Activated CD8-positive, alpha-beta memory T cell treated with anti-CD3 and anti-CD28 coated beads, Interleukin-2, amount 50 U/mL, for 1 hour (primary cell): ENCODE measurements around the gene FBXO41.

Source experiments
- DNase-seq: peaks from one replicate; pipeline ENCODE4 v3.0.0-alpha.2; 2020; ENCODE audit errors: extremely low read depth

The FBXO41 gene

DNA sequence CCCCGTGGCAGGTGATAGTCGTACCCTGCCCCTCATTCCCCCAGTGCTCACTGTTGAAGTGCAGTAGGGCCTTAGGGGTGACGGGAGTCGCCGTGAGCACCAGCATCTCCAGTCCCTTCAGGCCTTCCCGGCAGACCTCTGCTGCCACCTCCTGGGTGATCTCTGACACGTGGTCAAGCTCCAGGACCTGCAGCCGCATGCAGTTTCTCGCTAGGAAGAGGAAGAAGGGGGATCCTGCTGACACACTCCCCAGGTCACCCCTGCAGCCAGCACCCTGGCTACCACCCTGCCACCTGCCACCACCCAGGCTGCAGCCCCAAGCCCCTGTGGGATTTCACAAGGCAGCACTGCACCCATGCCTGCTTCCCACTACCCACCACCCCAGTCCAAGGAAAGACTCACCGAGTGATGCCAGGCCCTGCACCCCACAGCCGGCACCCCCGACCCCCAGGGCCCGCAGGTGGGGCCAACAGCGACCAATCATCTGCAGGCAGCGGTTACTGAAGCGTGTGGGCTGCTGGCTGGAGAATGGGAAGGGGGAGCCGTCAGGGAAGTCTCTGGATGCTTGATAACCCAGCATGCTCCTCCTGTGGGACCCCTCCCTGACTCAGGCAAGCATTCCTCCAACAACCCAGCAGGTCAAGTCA is 23.8 kb downstream of the FBXO41 start:
- DNase-seq = no peak

DNA sequence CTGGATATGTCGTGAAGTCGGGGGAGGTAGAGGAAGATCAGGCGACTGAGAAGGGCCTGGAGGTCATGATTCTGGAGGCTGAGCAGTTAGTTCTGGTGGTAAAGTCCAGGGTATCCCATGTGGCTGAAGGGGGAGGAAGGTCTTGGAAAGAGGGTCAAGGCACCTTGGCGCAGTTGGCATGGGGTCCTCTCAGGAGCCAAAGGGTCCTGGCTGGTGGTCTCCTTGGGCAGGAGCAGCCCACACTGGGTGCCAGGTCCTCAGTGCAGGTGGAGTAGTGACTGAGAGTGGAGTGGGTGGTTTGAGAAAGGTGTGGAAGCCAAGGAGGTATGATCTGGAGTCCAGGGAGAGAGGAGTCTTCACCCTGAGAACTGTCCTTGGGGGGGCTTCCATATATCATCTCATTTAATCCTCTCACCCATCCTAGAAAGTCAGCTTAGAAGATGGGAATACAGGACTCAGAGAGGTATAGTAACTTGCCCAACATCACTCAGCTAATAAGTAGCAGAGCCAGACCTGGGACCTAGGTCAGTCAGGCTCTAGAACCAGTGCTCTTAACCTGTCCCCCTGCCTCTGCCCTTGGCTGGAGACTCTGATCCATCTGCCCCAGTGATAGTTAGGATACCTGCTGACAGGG is 24.5 kb downstream of the FBXO41 start:
- DNase-seq = no peak

DNA sequence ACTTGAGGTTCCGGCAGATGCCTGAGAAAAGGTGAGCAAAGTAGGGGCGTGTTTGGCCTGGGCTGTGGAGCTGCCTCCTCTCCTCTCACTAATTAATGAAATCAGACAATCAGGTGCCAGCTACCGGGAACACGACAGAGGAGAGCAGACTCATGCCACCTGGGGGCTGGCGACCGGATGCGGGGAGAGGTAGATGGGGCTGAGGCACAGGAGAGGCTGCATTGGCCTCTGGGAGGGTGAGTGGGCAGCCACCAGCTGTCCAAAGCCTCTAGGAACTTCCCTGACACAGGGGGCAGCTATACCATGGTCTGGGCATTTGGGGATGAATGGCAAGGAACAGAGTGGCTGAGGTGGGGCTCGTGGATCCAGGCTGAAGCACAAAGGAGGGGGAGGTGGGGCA is 25.0 kb downstream of the FBXO41 start:
- DNase-seq = no peak

DNA sequence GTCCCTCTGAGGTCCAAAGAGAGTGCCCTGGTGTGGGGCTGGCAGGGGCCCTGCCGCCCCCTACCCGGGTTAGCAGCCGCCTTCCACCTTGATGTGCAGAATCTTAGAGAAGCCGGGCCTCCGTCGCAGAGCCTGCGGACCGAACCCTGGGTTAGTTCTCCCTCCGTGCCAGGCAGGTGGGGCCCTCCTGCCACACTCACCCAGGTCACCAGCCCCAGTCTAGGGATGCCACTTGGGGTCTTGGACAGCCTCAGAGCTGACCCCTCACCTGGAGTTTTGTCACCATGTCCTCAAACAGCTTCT is 25.4 kb downstream of the FBXO41 start:
- no peak for DNase-seq

DNA sequence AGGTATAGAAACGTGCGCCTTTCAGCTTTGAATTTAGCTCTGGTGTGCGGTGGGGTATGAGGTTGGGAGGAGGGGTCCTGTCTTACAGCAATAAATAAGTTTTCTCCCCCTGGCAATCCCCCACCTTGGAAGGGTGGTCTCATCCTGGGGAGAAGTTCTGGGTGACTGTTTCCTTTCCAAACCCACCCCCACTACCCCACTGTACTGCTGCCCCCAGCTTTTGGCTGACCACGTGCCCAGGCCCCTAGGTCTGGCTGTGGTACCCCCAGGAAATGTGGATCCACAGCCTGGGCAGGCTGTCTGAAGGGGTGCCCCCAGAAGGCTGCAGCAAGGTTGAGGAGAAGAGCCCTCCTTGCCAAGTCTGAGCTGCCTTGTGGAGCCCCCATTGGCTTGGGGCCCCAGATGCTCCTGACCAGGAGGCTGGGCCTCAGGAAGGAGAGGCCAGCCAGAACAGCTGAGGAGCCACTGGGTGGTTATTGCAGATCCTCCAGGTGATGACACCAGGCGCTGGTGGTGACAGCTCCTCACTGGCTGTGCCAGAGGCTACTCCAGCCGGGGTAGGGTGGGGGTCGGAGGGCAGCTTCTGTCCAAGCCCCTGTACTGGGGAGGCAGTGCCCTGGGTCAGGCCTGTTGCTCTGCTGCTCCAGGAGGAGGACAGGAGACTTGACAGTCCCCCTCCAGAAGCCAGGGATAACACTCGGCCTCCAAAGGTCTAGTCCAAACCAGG is 25.9 kb downstream of the FBXO41 start:
- DNase-seq = no peak

DNA sequence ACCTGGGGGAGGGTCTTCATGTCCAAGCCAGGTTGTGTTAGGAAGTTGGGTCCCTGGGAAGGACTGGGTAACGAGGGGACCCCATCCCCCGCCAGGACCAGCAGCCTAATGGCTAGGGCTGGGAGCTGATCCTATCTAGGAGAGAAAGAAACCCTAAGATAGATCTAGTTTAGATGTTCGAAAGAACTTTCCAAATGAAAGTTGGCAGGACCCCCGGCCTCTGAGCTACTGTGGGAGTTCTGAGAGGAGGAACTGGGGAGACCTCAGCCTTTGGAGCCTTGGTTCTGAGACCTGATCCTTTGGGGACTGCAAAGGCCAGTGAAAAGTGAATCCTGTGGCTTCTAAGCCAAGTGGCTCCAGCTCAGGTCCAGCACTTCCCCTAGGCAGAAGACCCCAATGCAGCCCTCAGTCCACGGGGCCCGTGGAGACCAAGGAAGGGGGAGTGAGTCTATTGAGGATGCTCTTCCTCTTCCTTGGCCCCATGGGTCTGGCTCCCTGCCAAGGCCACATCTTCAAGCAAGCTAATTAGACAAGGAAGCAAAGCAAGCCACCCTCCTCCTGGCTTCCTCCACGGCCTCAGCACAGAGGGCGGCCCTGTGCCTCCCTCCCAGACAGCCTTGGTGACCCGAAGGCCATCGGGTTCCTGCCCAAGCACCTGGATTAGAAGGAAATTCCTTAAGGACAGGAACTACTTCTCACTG is 26.7 kb downstream of the FBXO41 start:
- no peak for DNase-seq

DNA sequence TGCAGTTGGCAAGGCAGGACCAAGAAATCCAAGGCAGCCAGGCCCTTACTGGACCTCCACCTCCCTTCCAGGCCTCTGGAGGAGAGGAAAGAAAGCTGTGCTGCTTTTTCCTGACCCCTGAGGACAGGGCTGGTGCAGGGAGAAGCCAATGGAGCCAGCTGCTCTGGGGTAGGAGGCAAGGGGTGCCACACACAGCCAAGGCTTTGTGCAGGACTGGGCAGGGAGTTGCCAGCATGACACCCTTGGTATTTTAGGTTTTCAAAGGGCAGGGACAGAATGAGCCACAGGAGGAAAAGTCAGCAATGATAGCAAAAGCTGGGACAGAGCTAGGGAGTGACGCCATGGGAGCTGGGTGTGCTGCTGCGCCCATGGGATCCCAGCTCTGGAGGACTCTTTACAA is 27.3 kb downstream of the FBXO41 start:
- no peak for DNase-seq

DNA sequence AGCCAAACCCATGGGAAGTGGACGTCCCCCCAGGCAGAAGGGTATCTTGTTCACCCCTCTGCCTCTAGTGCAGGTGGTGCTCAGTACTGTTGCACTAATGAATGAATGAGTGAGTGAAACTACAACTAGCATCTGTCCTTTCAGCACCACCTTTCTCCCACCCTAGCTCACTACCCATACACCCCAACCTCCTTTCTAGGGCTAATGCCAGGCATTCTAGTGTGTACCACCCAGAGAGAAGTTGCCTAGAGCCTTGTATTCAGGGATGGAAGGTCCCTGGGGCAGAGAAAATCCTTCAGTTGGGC is 27.7 kb downstream of the FBXO41 start:
- DNase-seq = no peak

DNA sequence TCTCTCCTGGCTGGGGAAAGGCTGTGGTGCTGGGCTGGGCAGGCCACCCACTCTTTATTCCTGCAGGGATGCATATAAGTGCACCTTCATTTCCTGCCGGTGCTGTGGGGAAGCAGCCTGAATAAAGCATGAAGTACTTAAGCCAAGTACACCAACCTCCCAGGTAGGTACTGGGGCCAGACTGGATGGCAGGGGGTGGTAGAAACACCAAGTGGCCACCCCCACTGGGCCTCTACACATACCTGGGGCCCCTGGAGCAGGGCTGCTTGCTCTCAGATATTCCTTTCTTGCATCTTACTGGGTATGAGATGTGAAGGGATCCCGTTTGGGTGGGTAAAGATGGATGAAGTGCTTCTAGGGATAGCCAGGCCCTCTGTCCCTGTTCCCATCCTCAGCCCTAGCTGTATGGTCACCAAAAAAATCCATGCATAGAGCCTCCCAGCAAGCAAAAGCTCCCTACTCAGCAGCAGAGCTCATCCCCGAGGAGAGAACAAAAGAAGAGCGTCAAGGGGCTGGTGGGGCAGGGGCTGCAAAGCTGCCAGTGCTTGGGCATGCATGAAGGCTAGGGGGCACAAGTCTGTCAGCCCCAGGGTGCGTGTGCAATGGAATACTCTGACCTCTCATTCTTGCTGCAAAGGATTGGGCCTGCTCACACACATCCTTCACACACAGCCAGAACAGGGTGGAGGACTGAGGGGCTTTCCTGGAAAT is 28.2 kb downstream of the FBXO41 start:
- no peak for DNase-seq

DNA sequence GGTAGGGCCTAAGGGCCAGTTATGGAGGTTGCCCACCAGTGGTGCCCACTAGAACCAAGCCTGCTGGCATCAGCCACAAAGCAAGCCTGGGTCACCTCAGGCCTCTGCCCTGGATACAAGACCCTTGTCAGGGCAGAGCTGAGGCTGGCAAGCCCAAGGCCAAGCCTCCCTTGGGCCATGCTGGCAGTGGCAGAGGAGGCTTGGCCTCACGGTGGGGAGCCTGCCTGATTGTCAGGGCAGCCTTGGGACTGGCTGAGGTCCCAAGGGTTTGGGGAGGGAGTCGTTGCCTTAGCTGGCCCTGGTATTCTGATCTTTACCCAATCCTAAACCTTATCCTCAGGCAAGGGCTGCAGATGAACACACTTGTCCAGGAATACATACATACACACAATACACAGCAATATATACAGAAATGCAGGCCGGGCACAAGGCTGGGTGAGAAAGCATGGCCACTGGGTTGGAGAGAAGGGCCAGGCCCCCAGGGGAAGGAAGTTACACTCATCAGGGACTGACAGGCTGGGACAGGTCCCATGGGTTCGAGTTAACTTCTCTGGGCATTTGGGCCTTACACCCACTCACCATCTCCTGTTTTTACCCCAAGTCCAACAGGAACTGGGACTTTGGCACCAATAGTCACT is 29.2 kb downstream of the FBXO41 start:
- DNase-seq = no peak

DNA sequence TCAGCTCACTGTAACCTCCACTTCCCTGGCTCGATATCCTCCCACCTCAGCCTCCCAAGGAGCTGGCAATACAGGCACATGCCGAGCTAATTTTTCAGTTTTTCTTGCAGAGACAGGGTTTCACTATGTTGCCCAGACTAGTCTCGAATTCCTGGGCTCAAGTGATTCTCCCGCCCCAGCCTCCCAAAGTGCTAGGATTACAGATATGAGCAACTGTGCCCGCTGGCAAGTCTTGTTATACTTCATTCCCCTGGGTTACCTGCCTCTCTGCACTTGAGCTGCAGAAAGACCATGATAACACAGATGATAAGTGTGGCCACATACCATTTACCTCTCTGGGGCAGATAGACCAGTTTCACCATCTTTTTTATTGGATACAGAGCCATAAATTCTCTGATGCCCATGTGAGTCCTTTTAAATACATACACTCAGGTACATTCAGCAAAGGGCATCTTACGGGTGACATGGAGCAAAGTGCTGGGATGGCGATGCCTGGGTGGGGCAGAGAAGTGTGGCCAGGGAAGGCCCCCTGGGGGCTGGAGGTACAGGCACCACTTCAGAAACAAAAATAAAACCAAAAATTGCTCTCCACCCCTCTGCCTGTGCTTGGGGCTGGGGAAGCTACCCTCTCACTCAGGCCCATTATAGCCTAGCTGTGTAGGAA is 29.8 kb downstream of the FBXO41 start:
- DNase-seq = no peak

DNA sequence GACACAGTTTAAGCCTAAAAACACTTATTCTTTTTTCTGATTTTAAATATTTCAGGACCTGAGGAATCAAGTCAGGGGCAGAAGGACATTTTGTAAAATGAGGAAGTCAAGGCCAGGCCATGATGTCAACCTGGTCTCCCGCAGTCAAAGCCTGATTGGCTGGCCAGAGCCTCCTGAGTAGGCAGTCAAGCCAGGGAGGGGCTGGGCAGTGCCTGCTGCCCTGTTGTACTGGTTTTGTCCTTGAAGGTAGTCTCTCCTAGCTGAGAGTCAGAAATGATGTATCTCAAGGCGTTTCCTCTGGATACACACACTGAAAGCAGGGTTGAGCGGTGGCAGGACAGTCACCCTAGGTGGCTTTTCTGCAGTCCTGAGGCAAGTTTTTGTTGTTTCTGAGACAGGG is 30.4 kb downstream of the FBXO41 start:
- DNase-seq = no peak

DNA sequence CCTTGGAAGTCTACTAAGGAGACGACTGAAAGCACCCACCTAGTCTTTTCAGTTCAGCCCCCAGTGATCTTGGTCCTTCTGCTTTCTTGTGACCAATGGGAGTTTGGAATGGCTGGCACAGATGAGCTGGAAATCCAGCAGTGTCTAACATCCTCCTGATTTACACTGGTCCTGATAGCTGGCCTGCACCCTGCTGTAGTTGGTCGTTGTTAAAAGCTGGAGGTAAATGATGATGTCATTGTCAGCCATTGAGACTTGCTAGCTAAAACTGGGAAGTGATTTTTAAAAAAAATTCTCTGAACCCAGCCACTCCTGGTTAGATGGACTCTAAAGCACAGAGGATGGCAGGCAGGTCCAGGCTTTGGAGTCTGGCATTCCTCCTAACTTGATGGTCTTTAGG is 30.9 kb downstream of the FBXO41 start:
- DNase-seq = no peak

DNA sequence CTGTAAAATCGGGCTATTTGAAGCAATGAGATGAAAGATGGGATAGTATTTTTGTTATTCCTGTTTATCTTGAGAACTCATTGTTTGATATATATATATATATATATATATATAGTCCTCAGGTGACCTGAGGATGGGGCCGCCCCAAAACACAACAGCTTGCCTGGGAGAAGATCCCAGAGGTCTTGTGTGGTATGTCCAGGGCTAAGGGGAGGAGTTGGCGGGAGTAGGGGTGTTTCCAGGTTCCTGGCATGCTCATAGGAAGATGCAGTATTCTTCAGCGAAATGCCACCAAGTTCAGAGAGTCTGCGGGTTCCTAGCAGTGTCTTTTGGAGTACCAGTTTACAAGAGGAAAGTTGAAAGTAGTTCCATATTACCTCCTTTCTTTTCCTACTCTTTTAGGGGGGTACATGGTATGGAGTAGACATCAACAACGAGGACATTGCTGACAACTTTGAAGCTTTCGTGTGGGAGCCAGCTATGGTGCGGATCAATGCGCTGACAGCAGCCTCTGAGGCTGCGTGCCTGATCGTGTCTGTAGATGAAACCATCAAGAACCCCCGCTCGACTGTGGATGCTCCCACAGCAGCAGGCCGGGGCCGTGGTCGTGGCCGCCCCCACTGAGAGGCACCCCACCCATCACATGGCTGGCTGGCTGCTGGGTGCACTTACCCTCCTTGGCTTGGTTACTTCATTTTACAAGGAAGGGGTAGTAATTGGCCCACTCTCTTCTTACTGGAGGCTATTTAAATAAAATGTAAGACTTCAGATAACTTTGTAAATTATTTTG is 31.8 kb downstream of the FBXO41 start:
- DNase-seq = no peak

DNA sequence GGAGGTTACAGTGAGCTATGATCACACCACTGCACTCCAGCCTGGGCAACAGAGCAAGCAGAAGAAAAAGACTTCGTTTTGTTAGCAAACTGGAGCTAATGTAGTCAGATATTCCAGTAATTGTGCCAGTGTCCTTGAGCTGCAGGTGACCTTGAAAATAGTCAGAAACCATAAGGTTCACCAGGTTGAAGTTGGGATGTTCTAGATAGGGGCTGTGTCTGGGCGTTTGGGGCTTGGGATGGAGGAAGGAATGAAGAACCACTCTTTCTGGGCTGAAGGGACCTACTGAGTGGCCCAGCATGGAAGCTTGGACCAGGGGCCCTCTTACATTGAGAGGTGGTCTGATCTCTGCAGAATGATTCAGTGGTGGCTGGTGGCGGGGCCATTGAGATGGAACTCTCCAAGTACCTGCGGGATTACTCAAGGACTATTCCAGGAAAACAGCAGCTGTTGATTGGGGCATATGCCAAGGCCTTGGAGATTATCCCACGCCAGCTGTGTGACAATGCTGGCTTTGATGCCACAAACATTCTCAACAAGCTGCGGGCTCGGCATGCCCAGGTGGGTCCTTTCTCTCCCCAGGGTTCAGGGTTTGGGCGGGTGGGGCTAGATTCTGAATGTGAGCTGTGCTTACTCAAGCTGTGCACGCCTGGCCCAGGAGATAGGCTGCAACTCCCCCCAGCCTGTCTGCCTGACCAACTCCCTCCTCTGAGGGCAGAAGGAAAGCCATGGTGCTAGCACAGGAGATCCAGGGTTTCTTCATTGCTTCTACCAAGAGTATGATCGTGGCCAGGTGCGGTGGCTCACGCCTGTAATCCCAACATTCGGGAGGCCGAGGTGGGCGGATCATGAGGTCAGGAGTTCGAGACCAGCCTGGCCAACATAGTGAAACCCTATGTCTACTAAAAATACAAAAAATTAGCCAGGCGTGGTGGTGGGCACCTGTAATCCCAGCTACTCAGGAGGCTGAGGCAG is 33.1 kb downstream of the FBXO41 start:
- no peak for DNase-seq

DNA sequence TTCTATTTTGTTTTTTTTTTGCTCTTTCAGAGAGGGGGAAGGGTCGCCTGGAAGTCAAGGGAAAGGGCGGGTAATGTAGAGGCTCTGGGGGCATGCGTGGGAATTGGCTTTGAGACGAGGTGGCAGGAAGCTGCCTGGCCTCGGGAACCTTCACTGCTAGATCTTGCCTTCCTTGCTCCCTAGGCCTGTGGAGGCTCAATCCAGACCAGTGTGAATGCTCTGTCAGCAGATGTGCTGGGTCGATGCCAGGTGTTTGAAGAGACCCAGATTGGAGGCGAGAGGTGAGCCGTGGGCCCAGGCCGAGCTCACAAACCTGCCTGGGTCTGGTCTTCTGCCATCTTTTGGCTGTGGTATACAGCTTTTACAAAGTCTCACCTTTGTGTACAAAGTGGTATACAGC is 34.6 kb downstream of the FBXO41 start:
- no peak for DNase-seq

DNA sequence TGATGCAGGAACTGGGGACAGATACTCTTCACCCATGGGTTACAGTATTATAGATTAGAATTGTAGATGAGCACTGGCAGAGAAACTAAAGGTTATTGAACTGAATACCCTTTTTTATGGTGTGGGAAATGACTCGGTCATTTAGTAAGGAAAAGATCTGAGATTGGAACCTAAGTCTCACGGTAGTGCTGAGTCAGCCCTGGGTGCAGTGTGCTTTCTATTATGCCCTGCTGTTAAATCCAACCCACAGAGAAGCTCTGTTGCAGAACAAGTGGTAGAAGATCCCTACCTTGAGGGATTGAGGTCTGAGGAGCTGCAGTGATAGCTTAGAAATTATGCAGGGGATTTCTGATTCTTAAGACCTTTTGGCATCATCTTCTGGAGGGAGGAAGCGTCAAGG is 37.4 kb downstream of the FBXO41 start:
- no peak for DNase-seq

DNA sequence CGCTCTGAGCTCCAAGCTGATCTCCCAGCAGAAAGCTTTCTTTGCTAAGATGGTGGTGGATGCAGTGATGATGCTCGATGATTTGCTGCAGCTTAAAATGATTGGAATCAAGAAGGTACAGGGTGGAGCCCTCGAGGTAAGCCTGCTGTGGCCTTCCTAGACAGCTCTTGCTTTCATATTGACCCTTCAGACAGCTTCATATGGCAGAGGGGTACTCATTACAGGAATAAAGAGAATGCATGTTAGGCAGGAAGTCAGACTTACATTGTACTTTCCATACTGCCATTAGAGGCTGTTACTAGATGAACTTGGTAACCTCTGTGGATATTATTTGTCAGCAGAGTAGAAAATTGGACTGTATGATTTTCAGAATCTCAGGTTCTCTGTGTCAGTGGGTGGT is 39.7 kb downstream of the FBXO41 start:
- DNase-seq = no peak

DNA sequence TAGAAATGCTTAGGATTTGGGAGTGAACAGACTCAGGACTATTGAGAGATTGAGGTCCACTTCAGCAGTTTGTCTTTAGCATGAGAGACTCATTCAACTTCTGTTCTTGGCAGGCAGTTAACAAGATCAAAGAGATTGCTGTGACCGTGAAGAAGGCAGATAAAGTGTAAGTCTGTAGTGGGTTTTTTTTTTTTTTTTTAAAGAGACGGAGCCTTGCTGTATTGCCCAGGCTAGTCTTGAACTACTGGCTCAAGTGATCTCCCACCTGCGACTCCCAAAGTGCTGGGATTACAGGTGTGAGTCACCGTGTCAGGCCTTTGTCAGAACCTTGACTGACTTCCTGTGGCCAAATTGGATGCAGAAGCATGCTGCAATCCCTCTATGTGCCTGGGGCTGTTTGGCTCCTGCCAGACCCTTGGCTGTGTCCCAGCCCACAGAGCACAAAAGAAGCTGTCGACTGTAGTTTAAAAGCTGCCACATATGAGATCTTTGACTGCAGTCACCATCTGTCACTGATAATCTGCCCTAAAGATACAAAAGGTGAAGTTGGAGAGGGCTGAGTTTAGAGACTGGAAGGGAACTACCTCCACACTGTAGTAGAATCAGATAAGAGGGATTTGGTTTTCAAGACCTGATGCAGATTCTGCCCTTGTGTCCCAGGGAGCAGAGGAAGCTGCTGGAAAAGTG is 40.3 kb downstream of the FBXO41 start:
- no peak for DNase-seq
